ENCODE measurements around the gene KHSRP.

Gene KHSRP

GRCh38 chr19:6393074-6393982 is 31.3 kb downstream of the KHSRP start, which contains the start of gene GTF2F1:
Gene GTF2F1 (minus strand): TSS chr19:6393164. CDS start chr19:6392995, 169 bp downstream.
- DNase-seq (ENCODE audit: low read depth in 4 of 4, low spot score in 1 of 4): peak; percentile 92 to 94 (median 93)

GRCh38 chr19:6392221-6393073 is 32.2 kb downstream of the KHSRP start:
- DNase-seq (ENCODE audit: low read depth in 4 of 4, low spot score in 1 of 4): no peak

- no peak for DNase-seq (ENCODE audit: low read depth in 4 of 4, low spot score in 1 of 4)
Measured at GRCh38 chr19:6387372-6387771, 37.2 kb downstream of the KHSRP start.

GRCh38 chr19:6384381-6384780 is 40.2 kb downstream of the KHSRP start:
- no peak for DNase-seq (ENCODE audit: low read depth in 4 of 4, low spot score in 1 of 4)

GRCh38 chr19:6383188-6383587 is 41.4 kb downstream of the KHSRP start:
- DNase-seq (ENCODE audit: low read depth in 4 of 4, low spot score in 1 of 4): no peak

GRCh38 chr19:6381030-6381750 is 43.4 kb downstream of the KHSRP start:
- no peak for DNase-seq (ENCODE audit: low read depth in 4 of 4, low spot score in 1 of 4)

- DNase-seq (ENCODE audit: low read depth in 4 of 4, low spot score in 1 of 4): no peak
Measured at GRCh38 chr19:6379744-6380143, 44.9 kb downstream of the KHSRP start.

- no peak for DNase-seq (ENCODE audit: low read depth in 4 of 4, low spot score in 1 of 4)
Measured at GRCh38 chr19:6378486-6378885, 46.1 kb downstream of the KHSRP start.

- DNase-seq (ENCODE audit: low read depth in 4 of 4, low spot score in 1 of 4): no peak
Measured at GRCh38 chr19:6378041-6378440, 46.6 kb downstream of the KHSRP start.

- DNase-seq (ENCODE audit: low read depth in 4 of 4, low spot score in 1 of 4): no peak
Measured at GRCh38 chr19:6376512-6377190, 48.0 kb downstream of the KHSRP start.

GRCh38 chr19:6375411-6376010 is 49.1 kb downstream of the KHSRP start, which contains the start of gene PSPN:
Gene PSPN (minus strand): TSS chr19:6375933. CDS start chr19:6375849, 84 bp downstream.
- no peak for DNase-seq (ENCODE audit: low read depth in 4 of 4, low spot score in 1 of 4)

GRCh38 chr19:6374711-6375410 is 49.8 kb downstream of the KHSRP start:
- no peak for DNase-seq (ENCODE audit: low read depth in 4 of 4, low spot score in 1 of 4)

GRCh38 chr19:6374161-6374709 is 50.4 kb downstream of the KHSRP start:
- no peak for DNase-seq (ENCODE audit: low read depth in 4 of 4, low spot score in 1 of 4)

GRCh38 chr19:6373813-6374108 is 50.9 kb downstream of the KHSRP start:
- DNase-seq (ENCODE audit: low read depth in 4 of 4, low spot score in 1 of 4): no peak

- peak; percentile 99 to 100 (median 100) for DNase-seq (ENCODE audit: low read depth in 4 of 4, low spot score in 1 of 4)
Measured at GRCh38 chr19:6373096-6373812, 51.4 kb downstream of the KHSRP start.

GRCh38 chr19:6372594-6373095 is 52.0 kb downstream of the KHSRP start, which contains the start of gene ALKBH7:
Gene ALKBH7 (plus strand): TSS chr19:6372794. CDS start chr19:6372821, 27 bp downstream.
- DNase-seq (ENCODE audit: low read depth in 4 of 4, low spot score in 1 of 4): peak; percentile 85 to 96 (median 92)

GRCh38 chr19:6364353-6364752 is 60.3 kb downstream of the KHSRP start:
- no peak for DNase-seq (ENCODE audit: low read depth in 4 of 4, low spot score in 1 of 4)

Measured in stimulated activated CD4-positive, alpha-beta T cell treated with anti-CD3 and anti-CD28 coated beads, Interleukin-1b, Interleukin-23, amount 100 ng/mL, for 24 hours (primary cell).